OCI-LY3 (cell line): ENCODE measurements around the gene JCHAIN.
"Not testable (repeated sequence)": the region's sequence is repeated elsewhere in the genome, so short reads cannot be mapped to it uniquely, and the experiment has no call there.

Experiments used
- H2AFZ ChIP-seq: fragments of 200-600, 300-600 bp; shearing (Covaris generic); 2 replicates; pipeline ENCODE4 v1.6.0; 2014; ENCODE audit warnings: antibody characterized with exemption, low read depth, low read length
- H3K27ac ChIP-seq: fragments of 200-600, 300-600 bp; sonication (generic); 2 replicates; pipeline ENCODE4 v1.5.1; 2014; ENCODE audit warnings: mild to moderate bottlenecking, low read length, moderate library complexity, mixed read lengths
- H3K27me3 ChIP-seq: fragments of 200-600, 300-600 bp; sonication (generic); 2 replicates; pipeline ENCODE4 v1.6.1; 2014; ENCODE audit warnings: low read depth, low read length, mixed read lengths
- H3K36me3 ChIP-seq: fragments of 200-600, 300-600 bp; sonication (generic); replicated peaks from 2 replicates; pipeline ENCODE3; 2014; ENCODE audit warnings: low read depth, low read length, mixed read lengths
- H3K4me1 ChIP-seq: fragments of 300-600, 200-600 bp; sonication (generic); 2 replicates; pipeline ENCODE4 v1.6.1; 2014; ENCODE audit warnings: low read length, mixed read lengths
- H3K4me2 ChIP-seq: fragments of 200-600, 300-600 bp; sonication (generic); 2 replicates; pipeline ENCODE4 v1.6.1; 2014; ENCODE audit warnings: low read length, mixed read lengths
- H3K4me3 ChIP-seq: fragments of 300-600, 200-600 bp; sonication (generic); 2 replicates; pipeline ENCODE4 v1.5.1; 2014; ENCODE audit warnings: antibody characterized with exemption, mild to moderate bottlenecking, low read length, moderate library complexity
- H3K79me2 ChIP-seq: fragments of 300-600, 200-600 bp; shearing (Covaris generic); 2 replicates; pipeline ENCODE4 v1.6.1; 2014; ENCODE audit warnings: mild to moderate bottlenecking, low read length, mixed read lengths
- H3K9ac ChIP-seq: fragments of 300-600, 200-600 bp; shearing (Covaris generic); 2 replicates; pipeline ENCODE4 v1.6.0; 2014; ENCODE audit warnings: mild to moderate bottlenecking, low read length, moderate library complexity
- H3K9me3 ChIP-seq: fragments of 200-600, 300-600 bp; shearing (Covaris generic); 2 replicates; pipeline ENCODE4 v1.6.1; 2014; ENCODE audit warnings: low read length, mixed read lengths; ENCODE audit not compliant: insufficient read depth
- H4K20me1 ChIP-seq: fragments of 200-600, 300-600 bp; sonication (generic); 2 replicates; pipeline ENCODE4 v1.6.1; 2016; ENCODE audit warnings: low read length, mixed read lengths; ENCODE audit not compliant: insufficient read depth
- EZH2phosphoT487 ChIP-seq: fragments of 200-600 bp; shearing (Covaris generic); IDR thresholded peaks from 2 replicates; pipeline ENCODE4 v1.6.1; 2018; ENCODE audit warnings: antibody characterized with exemption, mixed run types, low read depth
- TF ChIP-seq, protein P1 (sequence below): fragments of 200-600, 300-600 bp; sonication (generic); IDR thresholded peaks from 2 replicates; pipeline ENCODE4 v1.5.1; 2014; ENCODE audit warnings: antibody characterized with exemption, low read length, low read depth

The JCHAIN gene

GRCh38 chr4:70701271-70701670 lies 35.0 kb upstream of the JCHAIN start:
- no peaks in the 10 kb centered on the region for H3K27me3 ChIP-seq
- peaks cover 5% of the 10 kb centered on the region for H3K79me2 ChIP-seq
- no peak overlapping the region for H3K4me2 ChIP-seq

DNA sequence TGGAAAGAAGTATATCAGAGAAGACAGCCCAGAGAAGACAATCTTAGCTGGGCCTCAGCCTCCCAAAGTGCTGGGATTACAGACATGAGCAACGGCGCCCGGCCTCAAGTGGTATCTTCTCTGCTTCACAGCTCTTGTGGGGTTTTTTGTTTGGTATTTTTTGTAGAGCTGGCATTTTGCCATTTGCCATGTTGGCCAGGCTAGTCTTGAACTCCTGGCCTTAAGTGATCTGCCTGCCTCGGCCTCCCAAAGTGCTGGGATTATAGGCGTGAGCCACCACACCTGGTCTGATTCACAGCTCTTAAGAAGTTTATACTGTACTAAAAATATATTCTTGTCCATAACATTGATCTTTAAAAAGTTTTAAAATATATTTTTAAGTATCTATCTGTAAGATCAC lies 34.4 kb upstream of the JCHAIN start:
- Histone ChIP-seq H3K9ac (no peak overlapping the region), H2AFZ (no peak overlapping the region), H3K27me3 (no peaks in the 10 kb centered on the region), H3K4me1 (peaks cover 7% of the 10 kb centered on the region), H3K9me3 (no peaks in the 10 kb centered on the region), H4K20me1 (no peaks in the 10 kb centered on the region), H3K27ac (no peak overlapping the region), H3K4me2 (no peak overlapping the region), H3K36me3 (no peaks in the 10 kb centered on the region), H3K4me3 (no peak overlapping the region), H3K79me2 (no peaks in the 10 kb centered on the region; the same call in 1 of the 2 replicates)
- TF ChIP-seq, protein P1, sequence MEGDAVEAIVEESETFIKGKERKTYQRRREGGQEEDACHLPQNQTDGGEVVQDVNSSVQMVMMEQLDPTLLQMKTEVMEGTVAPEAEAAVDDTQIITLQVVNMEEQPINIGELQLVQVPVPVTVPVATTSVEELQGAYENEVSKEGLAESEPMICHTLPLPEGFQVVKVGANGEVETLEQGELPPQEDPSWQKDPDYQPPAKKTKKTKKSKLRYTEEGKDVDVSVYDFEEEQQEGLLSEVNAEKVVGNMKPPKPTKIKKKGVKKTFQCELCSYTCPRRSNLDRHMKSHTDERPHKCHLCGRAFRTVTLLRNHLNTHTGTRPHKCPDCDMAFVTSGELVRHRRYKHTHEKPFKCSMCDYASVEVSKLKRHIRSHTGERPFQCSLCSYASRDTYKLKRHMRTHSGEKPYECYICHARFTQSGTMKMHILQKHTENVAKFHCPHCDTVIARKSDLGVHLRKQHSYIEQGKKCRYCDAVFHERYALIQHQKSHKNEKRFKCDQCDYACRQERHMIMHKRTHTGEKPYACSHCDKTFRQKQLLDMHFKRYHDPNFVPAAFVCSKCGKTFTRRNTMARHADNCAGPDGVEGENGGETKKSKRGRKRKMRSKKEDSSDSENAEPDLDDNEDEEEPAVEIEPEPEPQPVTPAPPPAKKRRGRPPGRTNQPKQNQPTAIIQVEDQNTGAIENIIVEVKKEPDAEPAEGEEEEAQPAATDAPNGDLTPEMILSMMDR, result no peak
- no peak for TF ChIP-seq EZH2phosphoT487

More at GRCh38 chr4:70701271-70701670, 35.0 kb upstream of the JCHAIN start:
- no peak overlapping the region for H3K4me3 ChIP-seq
- no peak overlapping the region for H2AFZ ChIP-seq
- TF ChIP-seq, protein P1, result no peak
- TF ChIP-seq EZH2phosphoT487, result no peak
- H3K4me1 ChIP-seq, result peaks cover 10% of the 10 kb centered on the region
- H3K27ac ChIP-seq, result no peak overlapping the region
- no peaks in the 10 kb centered on the region for H4K20me1 ChIP-seq
- no peak overlapping the region for H3K9ac ChIP-seq
- no peaks in the 10 kb centered on the region for H3K9me3 ChIP-seq
- H3K36me3 ChIP-seq, result no peaks in the 10 kb centered on the region

- not testable (repeated sequence) for H4K20me1 ChIP-seq, H2AFZ ChIP-seq, H3K36me3 ChIP-seq, H3K4me1 ChIP-seq, H3K4me3 ChIP-seq, H3K79me2 ChIP-seq, H3K9ac ChIP-seq, H3K9me3 ChIP-seq, H3K27ac ChIP-seq, H3K4me2 ChIP-seq, H3K27me3 ChIP-seq
These were observed 32.1 kb upstream of the JCHAIN start for GRCh38 chr4:70698435-70698834.

DNA sequence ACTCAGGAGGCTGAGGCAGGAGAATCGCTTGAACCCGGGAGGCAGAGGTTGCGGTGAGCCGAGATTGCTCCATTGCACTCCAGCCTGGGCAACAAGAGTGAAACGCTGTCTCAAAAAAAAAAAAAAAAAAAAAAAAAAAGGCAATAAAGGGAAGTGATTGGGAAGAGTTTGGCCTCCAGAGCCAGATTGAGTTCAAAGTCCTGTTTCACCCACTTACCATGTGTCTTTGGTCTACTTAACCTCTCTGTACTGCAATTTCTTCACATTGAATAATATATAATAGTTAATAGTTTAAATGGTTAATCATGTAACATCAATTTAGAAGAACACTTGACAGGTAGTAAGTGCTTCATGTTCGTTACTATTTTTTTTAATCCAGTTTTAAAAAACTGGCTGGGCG lies 28.3 kb upstream of the JCHAIN start:
- not testable (repeated sequence) for H4K20me1 ChIP-seq, H3K9ac ChIP-seq, H3K9me3 ChIP-seq, H3K4me2 ChIP-seq, H3K27me3 ChIP-seq, H3K4me1 ChIP-seq, H3K4me3 ChIP-seq, H3K27ac ChIP-seq, H3K36me3 ChIP-seq, H2AFZ ChIP-seq
- H3K79me2 ChIP-seq, result peaks cover 32% of the 10 kb centered on the region

GRCh38 chr4:70691661-70692060 lies 25.4 kb upstream of the JCHAIN start:
- peaks cover 56% of the 10 kb centered on the region for H3K79me2 ChIP-seq

More at GRCh38 chr4:70691661-70692060, 25.4 kb upstream of the JCHAIN start:
- Histone ChIP-seq H3K4me1 (peaks cover 15% of the 10 kb centered on the region), H3K27me3 (no peaks in the 10 kb centered on the region), H3K4me3 (no peak overlapping the region), H3K36me3 (peaks cover 10% of the 10 kb centered on the region), H3K4me2 (no peak overlapping the region), H3K9me3 (no peaks in the 10 kb centered on the region), H2AFZ (no peak overlapping the region), H4K20me1 (no peaks in the 10 kb centered on the region), H3K9ac (no peak overlapping the region), H3K27ac (no peak overlapping the region)
- TF ChIP-seq EZH2phosphoT487, result no peak
- TF ChIP-seq, protein P1, result no peak
